CD4-positive, alpha-beta T cell treated with Interleukin-10 for 1 hour (primary cell): ENCODE results near the gene TENM4.
A peak's percentile ranks its signal among the peaks of the same experiment; 100 is the strongest.

ENCODE experiments used
- DNase-seq: peaks from one replicate; pipeline ENCODE4 v3.0.0-alpha.2; 2020

Gene TENM4

DNA sequence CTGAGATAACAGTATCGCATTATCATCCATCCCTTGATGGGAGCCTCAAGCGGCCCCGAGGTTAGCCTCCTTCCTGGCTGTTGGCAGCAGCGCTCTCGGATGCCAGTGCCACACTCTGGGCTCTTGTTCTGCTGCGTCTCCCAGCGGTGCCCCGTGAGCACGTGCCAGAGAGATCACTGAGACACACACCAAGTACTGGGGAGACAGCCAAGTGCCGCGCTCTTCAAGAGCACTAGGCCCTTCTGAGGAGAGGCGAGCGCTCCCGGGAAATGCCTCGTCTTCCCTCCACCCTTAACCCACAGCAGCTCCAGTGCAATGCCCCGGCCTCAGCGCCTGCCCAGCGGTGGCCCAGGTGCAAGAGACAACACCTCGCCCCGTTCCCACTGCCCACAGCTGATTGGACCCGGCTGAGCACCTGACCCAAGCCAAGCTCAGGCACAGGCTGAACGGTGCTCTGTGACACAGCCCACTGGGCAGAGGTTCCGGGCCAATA is 617.9 kb downstream of the TENM4 start:
- DNase-seq: no peak

GRCh38 chr11:78821371-78822306 is 619.2 kb downstream of the TENM4 start:
- no peak for DNase-seq

DNA sequence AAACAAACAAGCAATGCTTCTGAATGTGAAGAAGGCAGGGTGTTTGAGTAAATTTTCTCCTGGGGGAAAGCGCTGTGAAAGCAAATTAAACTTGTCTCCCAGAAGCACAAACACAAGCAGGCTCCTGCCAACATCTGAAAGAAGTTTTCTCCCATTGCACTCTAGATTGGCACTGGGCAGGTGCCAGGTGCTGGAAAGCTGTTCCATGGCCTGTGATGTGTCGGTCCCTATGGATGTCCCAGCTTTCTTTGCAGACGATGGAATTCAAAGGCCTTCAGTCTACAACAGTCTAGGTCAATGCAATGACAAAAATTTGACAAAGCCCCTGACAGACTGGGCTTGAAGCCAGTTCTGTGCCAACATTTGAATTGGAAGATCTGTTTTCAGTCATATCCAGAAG is 620.1 kb downstream of the TENM4 start:
- DNase-seq: no peak

DNA sequence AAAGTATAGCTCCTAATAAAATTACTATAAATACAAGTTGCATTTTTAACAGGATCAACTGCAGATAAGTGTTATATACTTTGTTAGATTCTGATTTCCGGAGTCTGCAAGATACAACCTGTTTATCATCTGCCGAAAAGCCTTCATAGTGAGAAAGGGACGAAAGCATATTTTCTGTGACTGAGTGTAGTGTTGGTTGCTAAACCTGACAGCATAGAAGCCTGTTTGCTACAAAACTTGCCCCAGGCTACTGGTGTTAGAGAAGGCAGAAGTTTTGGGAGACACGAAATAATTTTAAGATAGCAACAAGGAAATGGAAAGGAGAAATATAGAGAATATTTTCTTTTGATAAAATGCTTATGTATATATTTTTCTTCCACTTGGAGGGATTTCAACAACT is 622.6 kb downstream of the TENM4 start:
- DNase-seq: no peak

DNA sequence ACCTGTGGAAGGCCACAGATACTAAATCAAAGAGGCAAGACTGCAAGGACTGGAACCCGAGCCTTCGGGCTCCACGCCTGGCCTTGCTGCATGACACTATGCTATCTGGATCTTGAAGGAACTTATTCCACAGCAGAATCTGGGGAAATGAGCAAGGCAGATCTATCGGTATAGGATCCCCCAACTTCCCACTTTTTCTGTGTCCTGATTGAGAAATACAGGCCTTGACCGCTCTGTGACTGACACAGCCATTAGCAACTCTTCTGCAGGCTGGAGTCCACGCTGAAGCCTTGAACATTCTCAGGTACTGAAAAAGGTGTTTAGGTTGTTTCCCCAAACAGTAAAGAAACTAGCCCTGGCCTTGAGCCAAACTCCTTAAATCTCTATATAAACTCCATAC is 625.0 kb downstream of the TENM4 start:
- DNase-seq: no peak

- DNase-seq: no peak
Observed at GRCh38 chr11:78812513-78813293, 628.1 kb downstream of the TENM4 start.

DNA sequence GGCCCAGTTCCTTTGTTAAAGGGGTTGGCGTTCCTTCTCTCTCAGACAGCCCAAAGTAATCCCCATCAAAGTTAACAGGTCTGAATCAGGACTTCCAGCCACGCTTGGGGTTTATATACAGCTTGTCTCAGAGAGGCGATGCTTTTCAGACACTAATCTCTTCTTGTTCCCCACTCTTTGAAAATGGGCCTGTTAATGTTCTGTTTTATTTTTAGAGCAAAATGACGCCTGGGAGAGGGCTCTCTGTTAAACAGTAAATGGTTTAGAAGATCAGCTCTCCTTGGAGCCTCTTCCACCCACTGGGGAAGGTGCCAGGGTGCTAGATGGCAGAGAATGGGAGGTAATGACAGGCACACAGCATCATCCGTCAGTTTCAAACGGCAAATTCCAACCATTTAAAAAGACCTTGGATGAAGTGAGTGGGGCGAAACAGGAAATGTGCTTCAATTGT is 630.2 kb downstream of the TENM4 start:
- DNase-seq: no peak

GRCh38 chr11:78809931-78810541 is 630.8 kb downstream of the TENM4 start:
- DNase-seq: no peak

DNA sequence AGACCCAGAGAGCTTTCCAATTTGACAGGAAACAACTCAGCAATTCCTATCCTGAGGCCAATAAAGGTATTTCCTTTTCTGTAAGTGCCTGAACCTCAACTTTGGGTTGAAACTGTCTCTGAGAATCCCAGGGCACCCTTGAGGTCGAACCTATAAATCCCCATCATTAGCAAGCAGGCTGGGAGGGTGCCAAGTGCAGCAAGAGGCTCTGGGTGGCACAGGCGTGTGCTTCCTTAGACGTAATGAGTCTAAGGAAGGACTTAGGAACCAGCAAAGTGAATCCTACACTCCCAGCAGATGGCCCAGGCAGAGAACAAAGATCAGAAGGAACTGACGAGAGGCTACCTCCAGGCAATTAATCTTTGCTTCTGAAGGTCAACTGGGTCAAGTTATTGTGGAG is 631.9 kb downstream of the TENM4 start:
- no peak for DNase-seq

DNA sequence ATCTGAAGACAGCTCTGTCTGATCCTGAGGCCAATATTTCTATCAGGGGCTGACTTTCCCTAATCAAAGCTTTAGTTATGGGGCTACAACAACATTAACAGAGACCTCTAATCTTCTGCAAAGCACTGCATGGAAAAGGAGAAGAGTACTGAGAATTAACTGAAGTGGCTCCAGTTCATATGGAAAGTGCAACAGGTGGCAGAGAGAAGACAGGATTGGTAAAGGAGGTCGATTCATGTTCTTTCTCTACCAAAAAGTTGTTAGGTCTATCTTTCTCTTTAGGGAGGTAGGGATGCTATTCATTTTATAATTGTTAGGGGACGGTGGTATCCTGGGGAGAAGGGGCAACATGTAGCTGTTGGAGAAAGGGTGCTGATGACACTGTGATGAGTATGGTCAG is 633.5 kb downstream of the TENM4 start:
- DNase-seq: no peak

DNA sequence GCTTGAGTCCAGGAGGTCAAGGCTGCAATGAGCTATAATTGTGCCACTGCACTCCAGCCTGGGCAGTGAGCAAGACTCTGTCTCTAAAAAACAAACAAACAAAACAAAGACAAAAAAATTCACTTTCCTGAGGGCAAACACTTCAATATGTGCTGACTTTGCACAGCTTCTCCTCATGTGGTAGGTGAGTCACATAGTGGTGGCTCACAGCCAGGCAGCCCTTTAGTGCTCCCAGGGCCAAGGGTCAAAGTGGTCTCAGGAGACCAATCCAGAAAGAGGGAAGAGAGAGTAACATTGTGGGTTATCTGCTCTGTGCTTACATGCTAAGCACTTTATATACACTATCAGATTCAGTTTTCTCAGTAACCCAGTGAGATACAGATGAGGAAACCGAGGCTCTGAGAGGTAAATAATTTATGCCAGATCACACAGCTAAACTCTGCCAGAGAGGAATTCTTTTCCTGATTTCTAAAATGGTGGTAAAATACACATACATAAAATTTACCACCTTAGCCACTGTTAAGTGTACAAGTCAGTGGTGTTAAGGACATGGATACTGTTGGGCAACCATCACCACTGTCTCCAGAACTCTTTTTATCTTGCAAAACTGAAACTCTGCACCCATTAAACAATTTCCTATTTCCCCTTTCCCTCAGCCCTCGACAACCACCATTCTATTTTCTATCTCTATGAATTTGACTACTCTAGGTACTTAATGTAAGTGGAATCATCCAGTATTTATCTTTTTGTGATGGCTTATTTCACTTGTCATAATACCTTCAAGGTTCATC is 634.4 kb downstream of the TENM4 start:
- no peak for DNase-seq

- DNase-seq: no peak
Observed at GRCh38 chr11:78804991-78805390, 635.8 kb downstream of the TENM4 start.

- DNase-seq: no peak
Observed at GRCh38 chr11:78803995-78804394, 636.8 kb downstream of the TENM4 start.

- no peak for DNase-seq
Observed at GRCh38 chr11:78802058-78802761, 638.6 kb downstream of the TENM4 start.

DNA sequence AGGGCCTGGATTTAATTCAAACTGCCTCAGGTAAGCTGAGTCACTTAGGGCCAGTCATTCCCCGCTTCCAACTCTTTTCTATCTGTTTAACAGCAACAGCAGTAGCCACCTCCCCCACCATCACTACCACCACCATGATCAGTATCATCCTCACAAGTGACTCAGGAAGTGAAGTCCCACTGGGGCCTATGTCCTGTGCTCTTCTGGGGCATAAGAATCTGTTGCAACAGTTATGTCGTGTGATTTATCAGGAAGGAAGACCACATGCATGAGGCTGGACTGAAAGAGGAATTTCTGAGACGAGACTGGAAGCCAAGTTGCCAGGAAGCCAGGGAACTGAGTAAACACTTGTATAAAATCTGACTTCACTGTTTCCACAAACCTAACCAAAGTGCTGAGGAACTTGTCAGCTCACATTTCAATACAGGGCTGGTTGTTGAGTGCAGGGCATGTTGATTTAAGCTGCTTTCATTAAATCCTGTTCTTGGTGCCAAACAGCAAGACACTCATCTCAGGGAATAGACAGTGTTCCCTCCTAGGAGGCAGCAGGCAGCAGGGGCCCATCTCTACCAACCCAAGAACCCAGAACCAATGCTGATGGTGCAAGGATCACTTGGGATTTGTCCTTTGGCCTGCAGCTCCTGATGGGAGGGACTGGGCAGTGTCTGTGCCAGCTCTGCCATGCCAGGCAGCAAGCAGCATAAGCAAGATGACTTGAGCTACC is 639.5 kb downstream of the TENM4 start:
- no peak for DNase-seq

DNA sequence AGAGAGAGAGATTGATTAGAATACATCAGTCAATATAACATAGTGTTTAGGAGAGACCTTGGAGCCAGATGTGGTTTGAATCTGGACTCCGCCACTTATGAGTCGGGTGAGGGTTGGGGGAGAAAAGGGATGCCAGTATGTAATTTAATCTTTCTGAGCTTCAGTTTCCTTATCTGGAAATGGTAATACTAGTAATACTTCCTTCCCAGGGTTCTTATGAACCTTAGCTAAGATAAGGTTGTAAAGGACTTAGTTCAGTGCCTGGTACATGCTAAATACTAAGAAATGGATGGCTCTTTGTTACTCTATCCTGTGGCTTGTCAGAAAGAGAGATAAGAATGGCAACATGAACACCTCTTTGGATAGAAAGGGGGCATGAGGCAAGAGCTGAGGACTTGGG is 640.1 kb downstream of the TENM4 start:
- no peak for DNase-seq

DNA sequence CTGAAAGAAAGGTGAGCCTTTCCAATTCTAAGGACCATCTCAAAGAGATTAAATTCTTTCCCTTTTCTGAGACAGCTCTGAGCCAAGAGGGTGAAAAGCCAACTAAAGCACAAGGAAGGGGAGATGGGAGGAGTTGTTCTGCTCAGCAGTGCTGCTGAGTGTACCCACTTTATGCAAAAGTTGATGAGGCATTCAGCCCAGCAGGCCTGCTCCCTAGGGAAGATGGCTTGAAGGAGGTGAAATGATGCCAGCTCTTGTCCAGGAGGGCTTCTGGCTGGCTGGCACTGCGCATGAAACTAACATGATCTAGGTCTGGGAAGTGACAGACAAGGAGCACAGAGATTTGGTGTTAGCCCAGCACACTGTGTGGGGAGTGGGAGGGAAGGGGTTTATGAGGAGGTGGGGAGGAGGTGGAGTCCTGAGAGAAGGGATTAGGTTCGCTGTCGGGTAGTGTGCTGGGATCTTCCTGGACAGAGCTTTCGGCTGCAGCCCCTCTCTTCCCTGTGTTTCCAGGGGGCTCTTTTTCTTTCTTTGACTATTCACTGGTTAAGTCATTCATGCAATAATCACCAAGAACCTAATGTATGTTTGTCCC is 640.6 kb downstream of the TENM4 start:
- no peak for DNase-seq

GRCh38 chr11:78798663-78799062 is 642.2 kb downstream of the TENM4 start:
- DNase-seq: peak; percentile 7

DNA sequence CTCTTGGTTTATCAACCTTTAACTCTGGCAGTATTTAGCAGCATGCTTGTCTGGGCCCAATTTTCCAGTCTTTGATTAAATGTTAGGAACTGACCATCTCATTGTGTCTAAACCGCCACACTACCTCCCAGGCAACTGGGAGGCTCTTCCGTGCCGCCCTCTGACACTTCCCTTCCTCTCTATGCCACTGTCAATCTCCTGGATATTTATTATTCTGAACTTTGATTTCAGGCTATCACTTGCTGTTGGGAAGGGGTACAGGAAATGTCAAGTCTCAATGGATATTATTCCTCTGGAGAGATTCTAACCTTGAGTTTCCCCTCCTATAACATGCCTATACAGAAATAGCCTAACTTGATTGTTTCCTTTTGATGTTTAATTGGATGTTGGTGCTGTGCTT is 643.3 kb downstream of the TENM4 start:
- DNase-seq: no peak

GRCh38 chr11:78796956-78797355 is 643.9 kb downstream of the TENM4 start:
- DNase-seq: no peak
